GF-D8 (cell line): Measurements from ENCODE around the gene ZNF202.

Source experiments
- DNase-seq: peaks from one replicate; lab custom pipeline; 2025; lab: John Stamatoyannopoulos, UW

Gene ZNF202

GRCh38 chr11:123683428-123684170, 57.9 kb downstream of the ZNF202 start:
- no peak for DNase-seq

- DNase-seq = no peak
Observed at GRCh38 chr11:123682696-123683410, 58.6 kb downstream of the ZNF202 start.

- DNase-seq = no peak
Observed at GRCh38 chr11:123681030-123681429, 60.4 kb downstream of the ZNF202 start.

GRCh38 chr11:123678246-123678645, 63.2 kb downstream of the ZNF202 start:
- DNase-seq = no peak

GRCh38 chr11:123677510-123677909, 64.0 kb downstream of the ZNF202 start:
- DNase-seq = no peak

GRCh38 chr11:123674297-123674696, 67.2 kb downstream of the ZNF202 start:
- DNase-seq = no peak
